Epidermal melanocyte (primary cell): ENCODE data around the gene KRT33A.

Experiments used
- DNase-seq: peaks from one replicate; pipeline ENCODE4 v3.0.0; 2011; ENCODE audit warnings: low spot score; ENCODE audit not compliant: insufficient read length

The KRT33A gene

DNA sequence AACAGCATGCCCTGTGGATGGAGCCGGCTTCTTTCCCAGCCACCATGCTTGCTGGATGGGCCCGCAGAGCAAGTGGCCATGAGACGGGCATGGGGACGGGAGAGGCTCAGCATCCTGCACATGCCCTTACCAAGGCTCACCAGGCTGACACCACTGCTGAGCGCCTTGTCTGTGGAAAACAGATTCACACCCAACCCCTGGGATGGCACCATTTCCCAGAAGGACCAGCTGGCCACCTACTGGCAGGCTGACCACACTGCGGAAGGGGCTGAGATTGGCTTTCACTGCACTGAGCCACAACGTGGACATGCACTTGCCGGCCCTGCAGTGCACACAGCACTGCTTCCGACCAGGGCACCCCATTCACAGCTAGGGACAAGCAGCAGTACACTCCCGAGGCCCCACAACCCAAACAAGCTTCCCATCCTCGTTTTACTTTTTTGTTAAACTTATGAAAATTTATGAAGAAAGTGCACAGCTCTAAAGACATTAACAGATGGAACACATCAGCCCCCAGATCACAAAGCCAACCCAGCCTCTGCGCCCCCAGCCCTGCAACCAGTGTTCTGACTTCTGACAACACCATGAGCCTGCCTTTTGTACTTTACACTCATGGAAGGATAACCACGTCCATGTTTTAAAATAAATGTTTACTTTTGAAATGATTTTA is 21.2 kb downstream of the KRT33A start:
- peak; percentile 40 for DNase-seq

DNA sequence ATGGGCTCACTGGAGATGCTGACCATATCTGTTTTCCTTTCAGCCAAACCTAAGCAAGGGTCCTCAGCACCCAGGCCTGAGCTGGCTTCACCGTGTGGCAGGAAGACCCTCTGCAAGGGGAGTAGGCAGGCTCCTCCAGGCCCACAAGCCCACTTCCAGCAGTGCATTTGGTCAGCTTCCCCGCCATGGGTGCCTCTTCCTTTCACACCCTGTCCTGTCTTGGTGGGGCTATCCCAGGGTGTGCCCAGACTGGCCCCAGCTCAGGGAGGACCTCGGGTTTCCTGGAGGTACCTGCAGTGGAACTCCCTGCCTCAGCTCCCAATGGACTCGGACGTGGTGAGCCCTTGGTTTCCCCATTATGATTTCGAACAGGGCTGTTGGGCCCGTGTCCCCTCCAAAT is 22.4 kb downstream of the KRT33A start:
- DNase-seq, result no peak

DNA sequence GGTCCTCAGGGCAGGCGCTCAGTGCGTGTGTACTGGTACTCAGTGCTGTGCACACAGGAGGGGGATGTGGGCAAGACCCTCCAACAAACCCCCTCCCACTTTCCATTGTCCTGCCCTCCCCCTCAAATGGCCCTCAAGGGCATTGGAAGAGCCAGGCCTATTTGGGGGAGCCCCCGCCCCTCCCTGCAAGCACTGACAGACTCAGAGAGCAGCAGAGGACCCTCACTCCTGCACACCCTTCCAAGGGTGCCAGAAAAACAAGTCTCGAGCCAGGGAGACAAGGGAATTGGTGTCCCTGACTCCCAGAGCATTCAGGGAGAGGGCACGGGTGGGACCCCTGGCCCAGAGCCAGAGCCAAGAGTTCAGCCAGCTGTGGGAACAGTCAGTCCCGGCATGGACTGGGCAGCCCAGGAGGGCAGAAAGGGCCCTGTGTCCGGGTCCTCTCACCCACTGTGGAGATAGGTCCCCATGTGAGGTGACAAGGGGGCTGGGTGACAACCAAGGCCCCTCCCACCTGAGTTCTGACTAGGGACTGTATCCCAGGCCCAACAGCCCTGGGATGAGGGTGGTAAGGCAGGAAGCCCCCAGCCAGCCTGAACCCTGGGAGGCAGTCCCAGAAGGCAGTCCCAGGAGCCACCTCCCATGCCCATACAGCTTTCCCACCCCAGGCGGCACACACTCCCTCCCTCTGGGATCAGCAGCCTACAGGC is 23.1 kb downstream of the KRT33A start:
- no peak for DNase-seq

DNA sequence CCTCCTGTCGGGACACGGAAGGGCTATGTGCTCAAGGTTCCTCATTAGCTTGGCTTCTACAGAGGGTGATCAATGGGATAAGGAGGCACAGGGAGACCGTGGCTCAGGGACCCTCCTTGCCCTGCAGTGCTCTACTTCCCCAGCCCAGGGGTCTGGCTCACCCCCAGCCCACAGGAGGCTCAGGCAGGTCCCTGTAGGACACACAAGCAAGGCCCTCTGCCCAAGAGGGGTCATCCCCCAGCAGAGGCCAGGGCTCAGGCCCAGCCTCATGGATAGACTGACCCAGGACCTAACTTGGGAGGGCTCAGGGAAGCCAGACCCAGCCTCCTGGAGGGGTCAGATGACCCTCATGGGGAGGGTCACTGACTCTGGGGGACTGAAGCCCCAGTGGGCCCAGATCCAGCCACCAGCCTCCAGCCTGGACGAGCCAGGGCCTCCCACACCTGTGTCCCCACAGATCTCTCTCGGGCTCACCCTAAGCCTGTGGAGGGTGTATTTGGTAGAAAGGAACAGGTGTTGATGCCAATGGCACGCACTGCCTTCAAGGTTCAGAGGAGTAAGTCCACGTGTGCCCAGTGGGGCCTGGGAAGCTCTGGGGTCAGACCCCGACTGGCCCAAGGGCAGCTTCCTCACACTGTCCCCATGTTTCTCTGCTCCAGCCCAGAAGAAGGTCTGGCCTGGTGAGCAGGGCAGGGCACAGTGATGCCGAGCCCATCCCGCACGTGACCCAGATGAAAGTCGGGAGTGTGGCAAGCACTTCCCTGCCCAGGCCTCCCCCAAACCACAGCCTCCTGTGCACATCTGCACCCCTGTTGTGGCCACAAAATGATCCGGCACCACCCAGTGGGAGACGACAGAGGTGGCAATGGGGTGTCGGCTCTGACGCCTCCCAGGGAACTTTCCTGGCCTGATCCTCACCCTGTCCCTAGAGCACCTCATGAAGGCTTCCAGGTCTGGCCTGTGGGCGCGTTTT is 24.2 kb downstream of the KRT33A start:
- DNase-seq, result no peak

DNA sequence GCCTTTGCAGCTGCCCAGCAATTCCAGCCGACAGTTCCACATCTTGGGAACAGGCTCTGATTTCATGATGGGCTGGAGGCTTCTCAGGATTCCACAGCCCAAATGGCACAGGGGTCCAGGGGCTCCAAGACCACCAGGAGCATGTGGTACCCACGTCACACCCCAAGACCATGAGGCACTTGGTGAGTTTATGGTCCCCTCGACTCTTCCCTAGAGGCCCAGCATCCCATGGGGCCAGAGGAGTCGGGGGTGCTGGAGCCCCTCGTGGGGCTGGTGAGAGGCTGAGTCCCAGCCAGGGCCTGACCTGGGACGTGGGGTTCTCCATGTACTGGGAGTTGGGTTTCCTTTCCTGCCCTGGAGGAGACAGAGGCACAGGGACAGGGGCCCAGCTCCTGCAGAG is 25.0 kb downstream of the KRT33A start:
- no peak for DNase-seq

DNA sequence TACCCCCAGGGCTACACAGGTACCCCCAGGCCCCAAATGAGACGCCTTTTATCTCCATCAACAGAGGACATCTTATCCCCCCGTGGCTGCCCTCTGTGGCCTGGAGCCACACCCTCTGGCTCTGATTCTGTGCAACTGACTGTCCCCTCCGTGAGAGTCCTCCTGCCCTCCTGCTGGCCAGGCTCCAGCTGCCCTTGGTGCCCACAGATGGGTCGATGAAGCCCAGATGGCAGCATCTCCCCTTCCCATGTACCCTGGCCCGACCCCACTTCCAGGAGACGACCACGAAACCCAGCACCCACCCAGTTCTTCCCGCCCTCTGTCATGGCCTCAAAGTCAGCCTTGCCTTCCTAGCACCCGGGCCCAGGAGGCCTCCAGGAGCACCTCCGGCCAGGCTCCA is 25.5 kb downstream of the KRT33A start:
- no peak for DNase-seq

DNA sequence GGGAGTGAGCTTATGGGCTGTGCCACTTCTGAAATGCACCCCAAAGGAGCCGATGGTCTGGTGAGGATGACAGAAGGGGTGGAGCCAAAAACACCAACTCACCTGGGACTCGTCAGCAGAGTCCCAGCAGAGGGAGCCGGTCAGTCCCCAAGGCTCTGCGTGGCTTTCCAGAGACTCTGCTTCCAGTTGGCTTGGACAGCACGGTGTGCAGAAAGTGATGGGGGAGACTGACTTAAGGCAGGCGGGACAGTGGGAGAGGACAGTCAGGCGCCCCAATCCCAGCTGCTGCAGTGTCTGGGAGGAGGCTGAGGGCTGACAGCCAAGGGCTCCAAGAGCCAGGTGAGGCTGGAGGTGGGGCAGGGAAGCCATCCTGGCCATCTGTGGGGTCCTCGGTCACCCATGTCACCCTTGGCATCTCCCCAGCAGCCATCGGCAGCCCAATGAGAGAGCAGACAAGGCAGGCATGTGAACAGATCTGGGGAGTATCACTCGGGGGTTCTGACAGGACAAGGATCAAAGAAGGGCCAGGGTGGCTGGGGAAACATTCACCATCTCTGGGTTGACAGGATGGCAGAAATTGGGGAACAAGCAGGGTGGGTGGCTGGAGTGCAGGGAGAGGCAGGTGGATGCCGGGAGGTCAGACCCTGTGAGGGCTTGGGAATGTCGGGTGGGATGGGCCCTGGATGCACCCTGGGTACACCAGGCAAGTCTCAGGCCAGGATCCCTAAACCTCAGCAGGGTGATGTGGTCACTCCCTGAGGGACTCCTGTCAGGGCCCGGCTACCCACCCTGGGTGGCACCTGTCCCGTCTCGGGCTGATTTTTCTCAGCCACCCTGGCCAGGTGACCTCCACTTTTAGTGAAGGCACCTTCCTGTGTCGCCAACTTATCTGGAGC is 26.2 kb downstream of the KRT33A start:
- no peak for DNase-seq

DNA sequence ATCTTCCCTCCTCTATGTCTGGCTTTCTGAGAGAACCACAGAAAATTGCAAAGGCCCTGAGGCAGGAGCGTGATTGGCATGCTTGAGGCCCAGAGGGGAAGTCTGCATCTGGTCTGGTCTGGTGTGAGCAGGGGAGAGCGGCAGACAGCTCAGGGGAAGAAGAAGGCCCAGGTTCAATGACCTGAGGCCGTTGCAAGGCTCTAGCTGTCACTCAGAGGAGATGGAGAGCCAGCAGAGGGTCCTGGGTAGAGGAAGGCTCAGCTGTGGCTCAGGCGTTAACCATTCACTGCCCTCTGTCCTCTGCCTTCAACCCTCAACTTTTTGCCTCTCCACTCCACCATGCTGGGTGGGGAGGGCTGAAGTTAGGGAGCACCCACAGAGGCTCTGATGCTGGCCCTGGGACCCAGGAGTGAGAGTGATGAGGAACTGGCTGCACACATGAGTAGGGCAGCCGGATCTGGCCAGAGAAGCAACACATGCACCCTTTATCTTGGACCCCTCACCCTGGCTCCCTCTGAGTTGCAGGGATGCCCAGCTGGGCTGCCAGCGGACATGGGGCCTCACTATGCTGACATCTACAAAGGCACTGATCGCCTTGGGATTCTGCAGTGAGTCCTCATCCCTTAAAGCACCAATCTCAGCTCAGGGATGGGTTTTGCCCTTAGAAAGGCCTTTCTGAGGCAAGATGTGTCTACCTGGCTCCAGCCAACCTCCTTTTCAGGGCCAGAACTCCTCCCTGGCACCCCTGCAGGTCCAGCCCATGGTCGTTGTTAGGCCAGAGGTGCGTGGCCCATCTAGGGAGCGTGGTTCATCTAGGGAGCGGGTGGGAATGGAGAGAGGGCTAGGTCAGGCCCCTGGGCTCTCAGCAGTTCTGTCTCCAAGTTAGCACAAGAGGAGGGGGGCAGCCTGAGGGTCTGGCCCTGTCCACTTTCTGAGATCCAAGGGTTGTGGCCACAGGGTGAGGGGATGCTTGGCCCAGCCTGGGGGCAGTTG is 27.4 kb downstream of the KRT33A start:
- DNase-seq, result no peak

DNA sequence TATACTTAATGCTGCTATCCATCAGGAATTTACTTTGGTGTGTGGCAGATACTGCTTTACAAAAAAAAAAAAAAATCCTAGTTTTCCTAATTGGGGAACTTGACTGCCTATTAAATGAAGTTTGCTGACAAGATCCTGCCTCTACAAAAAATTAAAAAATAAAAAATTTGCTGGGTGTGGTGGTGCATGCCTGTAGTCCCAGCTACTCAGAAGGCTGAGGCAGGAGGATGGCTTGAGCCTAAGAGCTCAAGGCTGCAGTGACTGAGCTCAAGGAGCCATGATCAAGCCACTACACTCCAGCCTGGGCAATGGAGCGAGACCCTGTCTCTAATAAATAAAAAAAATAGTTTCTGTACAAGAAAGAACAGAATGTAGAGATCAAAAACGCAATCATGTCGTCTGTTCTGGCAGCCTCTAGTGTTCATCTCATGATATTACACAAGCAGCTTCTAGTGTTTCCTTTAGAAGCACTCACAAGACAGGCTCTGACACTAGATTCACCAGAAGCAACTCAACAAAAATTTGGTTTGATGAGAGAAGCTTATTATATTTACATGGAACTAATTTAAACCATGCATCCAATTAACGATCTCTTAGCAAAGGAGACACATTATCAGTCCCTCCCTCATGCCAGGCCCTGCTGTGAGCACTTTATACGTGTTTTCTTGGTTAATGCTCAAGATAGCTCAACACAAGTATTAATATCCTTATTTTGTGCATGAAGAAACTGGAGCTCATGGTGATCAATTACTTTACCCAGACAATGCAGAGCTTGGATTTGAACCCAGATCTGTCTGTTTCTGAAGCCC is 28.3 kb downstream of the KRT33A start:
- peak; percentile 31 for DNase-seq

DNA sequence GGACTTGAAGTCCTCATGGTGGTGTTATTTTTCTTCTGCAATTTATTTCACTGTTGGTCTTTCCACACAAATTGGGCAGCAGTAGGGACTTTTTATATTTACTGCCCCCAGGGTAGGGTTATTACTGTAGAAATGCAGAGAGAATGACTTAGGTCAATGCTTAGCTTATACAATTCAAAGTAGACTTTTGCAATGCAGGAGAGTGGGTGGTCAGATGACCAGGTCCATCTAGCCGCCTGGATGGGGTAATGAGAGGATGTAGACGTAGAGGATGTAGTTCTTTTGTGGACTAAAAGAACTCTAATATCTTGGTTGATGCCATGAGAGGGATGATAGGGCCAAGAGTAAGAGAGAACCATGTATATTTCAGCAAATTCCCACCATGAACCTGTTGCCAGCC is 32.4 kb downstream of the KRT33A start:
- no peak for DNase-seq

DNA sequence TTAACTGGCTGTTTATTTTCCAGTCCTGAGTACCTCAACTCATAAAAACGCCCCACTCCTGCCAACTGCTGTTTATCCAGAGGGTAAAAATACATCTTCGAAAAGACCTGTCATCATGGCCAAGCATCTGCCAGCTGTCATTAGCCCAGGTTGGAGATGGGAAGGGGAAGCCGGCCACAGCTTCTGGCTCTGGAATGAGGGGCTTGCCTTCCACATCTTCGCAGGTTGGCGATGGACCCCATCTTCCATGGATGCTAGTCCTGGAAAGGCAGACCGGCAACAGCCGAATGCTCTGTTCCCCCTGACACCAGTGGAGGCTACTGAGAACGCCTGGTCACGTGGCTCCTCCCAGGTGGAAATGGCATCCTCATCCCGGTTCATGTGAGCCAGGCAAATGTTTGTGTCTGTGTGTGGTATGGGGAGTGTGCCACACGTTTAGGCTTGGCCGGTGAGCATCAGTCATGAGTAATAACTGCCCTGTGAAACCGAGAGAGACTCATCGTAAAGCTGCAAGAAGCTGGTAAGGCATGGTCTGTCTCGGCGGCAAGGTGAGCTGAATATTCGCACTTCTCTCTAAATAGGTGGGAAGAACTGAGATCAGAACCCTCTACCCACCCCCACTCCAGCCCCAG is 34.7 kb downstream of the KRT33A start:
- no peak for DNase-seq

DNA sequence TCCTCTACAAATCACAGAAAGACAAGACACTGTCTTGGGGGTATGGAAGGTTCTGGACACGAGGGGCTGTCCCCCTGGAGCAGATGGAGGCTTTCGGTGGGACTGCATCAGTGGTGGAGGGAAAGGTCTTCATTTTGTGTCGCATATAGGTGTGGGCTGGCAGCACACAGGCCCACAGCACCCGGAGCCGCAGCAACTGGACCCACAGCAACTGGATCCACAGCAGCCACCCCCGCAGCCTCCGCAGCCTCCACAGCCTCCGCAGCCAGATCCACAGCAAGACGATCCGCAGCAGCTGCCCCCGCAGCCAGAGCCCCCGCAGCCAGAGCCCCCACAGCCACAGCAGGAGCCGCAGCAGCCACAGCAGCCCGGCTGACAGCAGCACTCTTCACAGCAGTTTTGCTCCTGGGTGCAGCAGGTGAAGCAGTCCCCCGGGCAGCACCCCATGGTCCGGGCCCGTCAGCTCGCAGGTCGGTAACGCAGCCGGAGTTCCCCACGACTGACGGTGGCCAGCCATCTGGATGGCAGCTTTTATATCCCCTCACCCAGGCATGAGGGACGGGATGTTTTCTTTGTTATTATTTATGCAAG is 35.3 kb downstream of the KRT33A start, which contains the start of gene KRTAP17-1:
TSS of gene KRTAP17-1 (minus strand) at position 507 of the 591 bp plus-strand sequence. CDS start at position 447, 60 bp downstream.
- no peak for DNase-seq

DNA sequence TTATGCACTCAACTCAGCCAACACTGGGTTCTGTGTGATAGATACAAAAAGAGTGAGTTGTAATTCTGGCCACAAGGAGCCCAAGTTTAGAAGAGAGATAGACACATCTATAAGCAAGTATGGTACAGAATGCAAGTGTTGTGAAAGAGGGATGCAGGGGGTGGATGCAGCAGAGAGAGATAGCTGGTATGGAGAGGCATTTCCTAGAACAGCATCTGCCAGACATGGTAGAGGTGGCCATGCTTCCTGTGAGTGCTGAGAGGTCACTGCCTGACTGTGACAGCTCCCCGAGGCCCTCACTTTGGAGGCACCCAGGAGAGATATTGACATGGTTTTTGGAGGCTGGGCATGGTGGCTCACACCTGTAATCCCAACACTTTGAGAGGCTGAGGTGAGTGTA is 39.5 kb downstream of the KRT33A start:
- DNase-seq, result no peak

DNA sequence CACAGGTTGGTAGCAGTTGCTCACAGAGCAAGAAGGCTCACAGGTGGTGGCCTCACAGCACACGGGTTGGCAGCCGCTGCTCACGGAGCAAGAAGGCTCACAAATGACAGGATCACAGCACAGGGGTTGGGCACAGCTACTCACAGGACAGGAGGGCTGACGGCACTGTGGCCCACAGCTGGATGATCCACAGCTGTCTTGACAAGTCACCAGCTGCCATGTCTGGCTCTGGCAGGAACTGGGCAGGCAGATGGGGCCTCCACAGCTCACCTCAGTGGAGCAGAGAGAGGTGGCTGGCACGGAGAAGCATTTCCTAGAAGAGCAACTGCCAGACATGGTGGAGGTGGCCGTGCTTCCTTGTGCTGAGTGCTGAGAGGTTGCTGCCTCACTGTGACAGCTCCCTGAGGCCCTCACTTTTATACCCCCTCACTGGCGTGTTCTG is 41.7 kb downstream of the KRT33A start, which contains the start of gene KRTAP16-1:
TSS of gene KRTAP16-1 (minus strand) at position 392 of the 442 bp plus-strand sequence. CDS start at position 336, 56 bp downstream.
- no peak for DNase-seq

DNA sequence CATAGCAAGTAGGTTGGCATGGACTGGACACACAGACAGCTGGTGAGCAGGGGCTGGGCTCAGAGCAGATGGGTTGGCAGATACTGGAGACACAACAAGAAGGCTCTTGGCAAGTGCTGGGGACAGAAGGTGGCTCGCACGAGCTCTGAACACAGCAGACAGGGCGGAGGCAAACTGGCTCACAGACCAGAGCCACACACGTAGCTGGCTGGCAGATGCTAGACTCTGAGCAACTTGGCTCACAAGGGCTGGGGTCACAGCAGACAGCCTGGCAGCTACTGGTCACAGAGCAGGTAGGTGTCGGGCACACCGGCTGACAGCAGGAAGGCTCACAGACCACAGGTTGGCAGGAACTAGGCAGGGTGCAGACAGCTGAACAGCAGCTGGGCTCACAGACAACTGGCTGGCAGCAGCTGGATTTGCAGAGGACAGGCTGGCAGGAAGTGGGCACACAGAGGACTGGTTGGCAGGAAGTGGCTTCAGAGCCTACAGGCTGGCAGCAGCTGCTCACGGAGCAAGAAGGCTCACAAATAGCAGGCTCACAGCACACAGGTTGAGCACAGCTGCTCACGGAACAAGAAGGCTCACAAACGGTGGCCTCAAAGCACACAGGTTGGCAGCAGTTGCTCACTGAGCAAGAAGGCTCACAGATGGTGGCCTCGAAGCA is 42.2 kb downstream of the KRT33A start:
- no peak for DNase-seq

DNA sequence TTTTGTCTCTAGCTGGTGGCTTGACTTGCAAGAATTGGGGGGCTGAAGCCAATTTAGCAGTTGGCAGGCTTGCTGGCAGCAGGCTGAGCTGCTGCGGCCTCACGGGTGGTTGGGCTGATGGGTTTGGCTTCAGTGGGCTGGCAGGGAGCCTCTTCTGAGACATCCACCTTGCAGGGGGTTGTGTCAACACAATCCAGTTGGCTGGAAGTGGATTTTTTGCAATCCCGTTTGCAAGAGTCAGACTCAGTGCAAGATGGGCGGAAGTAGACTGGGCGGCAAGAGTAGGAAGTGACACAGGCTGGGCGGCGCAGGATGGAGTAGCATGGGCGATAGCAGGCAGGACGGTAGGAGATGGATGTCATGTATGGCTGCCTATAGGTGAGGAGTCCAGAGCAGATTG is 43.0 kb downstream of the KRT33A start:
- DNase-seq, result no peak

DNA sequence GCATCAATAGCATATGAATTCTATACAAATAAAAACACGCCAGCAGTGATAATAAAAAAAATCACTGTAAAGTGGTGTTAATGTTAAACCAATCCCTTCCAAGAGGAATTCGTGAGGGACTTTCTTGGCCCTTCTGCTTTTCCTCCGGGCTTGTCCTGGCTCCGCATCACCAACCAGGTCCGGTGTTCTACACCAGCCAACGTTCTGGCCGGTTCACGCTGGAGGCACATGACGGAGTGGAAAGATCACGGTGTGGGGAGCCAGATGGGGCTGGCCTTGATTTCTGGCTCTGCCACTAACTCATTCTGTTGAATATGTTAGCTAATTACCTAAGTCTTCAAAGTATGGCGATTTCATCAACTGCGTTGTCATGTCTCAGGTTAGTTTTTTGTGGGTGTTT is 46.5 kb downstream of the KRT33A start:
- DNase-seq, result no peak
